Measurements from ENCODE around the gene ERO1B.
"Not testable (repeated sequence)": the region's sequence is repeated elsewhere in the genome, so short reads cannot be mapped to it uniquely, and the experiment has no call there.

The ERO1B gene

GRCh38 chr1:236193184-236193583 is 88.6 kb downstream of the ERO1B start:
- no peak for DNase-seq (ENCODE audit: low read depth in 1 of 2, low spot score in 1 of 2)

- DNase-seq (ENCODE audit: low read depth in 1 of 2, low spot score in 1 of 2) = not testable (repeated sequence)
Observed at GRCh38 chr1:236188084-236188483, 93.7 kb downstream of the ERO1B start.

GRCh38 chr1:236186471-236186870 is 95.3 kb downstream of the ERO1B start:
- not testable (repeated sequence) for DNase-seq (ENCODE audit: low read depth in 1 of 2, low spot score in 1 of 2)

GRCh38 chr1:236185687-236186086 is 96.1 kb downstream of the ERO1B start:
- no peak for DNase-seq (ENCODE audit: low read depth in 1 of 2, low spot score in 1 of 2)

GRCh38 chr1:236181059-236181458 is 100.7 kb downstream of the ERO1B start:
- DNase-seq (ENCODE audit: low read depth in 1 of 2, low spot score in 1 of 2) = no peak

- no peak for DNase-seq (ENCODE audit: low read depth in 1 of 2, low spot score in 1 of 2)
Observed at GRCh38 chr1:236179634-236180033, 102.1 kb downstream of the ERO1B start.

GRCh38 chr1:236176337-236177336 is 105.1 kb downstream of the ERO1B start:
- DNase-seq (ENCODE audit: low read depth in 1 of 2, low spot score in 1 of 2) = no peak

GRCh38 chr1:236175642-236176336 is 106.0 kb downstream of the ERO1B start:
- no peak for DNase-seq (ENCODE audit: low read depth in 1 of 2, low spot score in 1 of 2)

GRCh38 chr1:236173174-236173767 is 108.5 kb downstream of the ERO1B start:
- no peak for DNase-seq (ENCODE audit: low read depth in 1 of 2, low spot score in 1 of 2)

- DNase-seq (ENCODE audit: low read depth in 1 of 2, low spot score in 1 of 2) = no peak
Observed at GRCh38 chr1:236172041-236172579, 109.6 kb downstream of the ERO1B start.

GRCh38 chr1:236168716-236169429 is 112.9 kb downstream of the ERO1B start:
- no peak for DNase-seq (ENCODE audit: low read depth in 1 of 2, low spot score in 1 of 2)

- no peak for DNase-seq (ENCODE audit: low read depth in 1 of 2, low spot score in 1 of 2)
Observed at GRCh38 chr1:236167578-236167977, 114.2 kb downstream of the ERO1B start.

- DNase-seq (ENCODE audit: low read depth in 1 of 2, low spot score in 1 of 2) = no peak
Observed at GRCh38 chr1:236167154-236167553, 114.6 kb downstream of the ERO1B start.

GRCh38 chr1:236166041-236166440 is 115.7 kb downstream of the ERO1B start:
- DNase-seq (ENCODE audit: low read depth in 1 of 2, low spot score in 1 of 2) = no peak
